Hepatocyte (in vitro differentiated cells): ENCODE measurements around the gene FOXE3. TPM values are rescaled to one million over a fixed set of nuclear protein-coding genes. Genes with fewer than 3 reads are reported as not detected.

Source experiments
- DNase-seq: peaks from one replicate; pipeline ENCODE4 v3.0.0-alpha.2; 2016; ENCODE audit warnings: low spot score
- H2AFZ ChIP-seq: fragments of 200-600 bp; sonication (generic); 2 replicates; pipeline ENCODE4 v1.6.0; 2016; ENCODE audit warnings: antibody characterized with exemption, mild to moderate bottlenecking
- H3K27ac ChIP-seq: fragments of 200-600 bp; sonication (generic); 2 replicates; pipeline ENCODE4 v1.5.1; 2016; ENCODE audit warnings: mild to moderate bottlenecking
- H3K27me3 ChIP-seq: fragments of 200-600 bp; sonication (generic); 2 replicates; pipeline ENCODE4 v1.6.1; 2016
- H3K36me3 ChIP-seq: fragments of 200-600 bp; sonication (generic); replicated peaks from 2 replicates; pipeline ENCODE4 v1.5.1; 2016; ENCODE audit warnings: low read depth; ENCODE audit not compliant: insufficient read depth
- H3K4me1 ChIP-seq: fragments of 200-600 bp; sonication (generic); 2 replicates; pipeline ENCODE4 v1.5.1; 2016; ENCODE audit warnings: mild to moderate bottlenecking, moderate library complexity; ENCODE audit not compliant: insufficient read depth
- H3K4me2 ChIP-seq: fragments of 200-600 bp; sonication (generic); 2 replicates; pipeline ENCODE4 v1.6.0; 2016
- H3K4me3 ChIP-seq: fragments of 200-600 bp; sonication (generic); 2 replicates; pipeline ENCODE4 v1.5.1; 2016; ENCODE audit warnings: mild to moderate bottlenecking
- H3K79me2 ChIP-seq: fragments of 200-600 bp; sonication (generic); 2 replicates; pipeline ENCODE4 v1.6.0; 2017; ENCODE audit warnings: mild to moderate bottlenecking
- H3K9me2 ChIP-seq: fragments of 200-600 bp; sonication (generic); replicated peaks from 2 replicates; pipeline ENCODE4 v1.6.0; 2017; ENCODE audit warnings: mild to moderate bottlenecking; ENCODE audit not compliant: insufficient read depth
- H3K9me3 ChIP-seq: fragments of 200-600 bp; sonication (generic); 2 replicates; pipeline ENCODE4 v1.5.1; 2016; ENCODE audit warnings: low read depth, mild to moderate bottlenecking
- H4K20me1 ChIP-seq: fragments of 200-600 bp; sonication (generic); 2 replicates; pipeline ENCODE4 v1.6.0; 2016; ENCODE audit warnings: mild to moderate bottlenecking; ENCODE audit not compliant: insufficient read depth, poor library complexity, severe bottlenecking
- EZH2 ChIP-seq: fragments of 200-600 bp; sonication (generic); IDR thresholded peaks from 2 replicates; pipeline ENCODE4 v1.6.1; 2016; ENCODE audit warnings: antibody characterized with exemption, mild to moderate bottlenecking, borderline replicate concordance
- EZH2phosphoT487 ChIP-seq: fragments of 200-600 bp; sonication (generic); IDR thresholded peaks from one replicate; pipeline ENCODE4 v1.6.1; 2018; ENCODE audit warnings: antibody characterized with exemption, mild to moderate bottlenecking, low read depth, moderate library complexity; ENCODE audit not compliant: unreplicated experiment, severe bottlenecking
- WGBS: methylation state at CpG from one replicate; pipeline ENCODE4 v1.1.6; 2016; ENCODE audit warnings: low lambda C conversion rate; ENCODE audit errors: missing lambda C conversion rate; 5-methylcytosine and 5-hydroxymethylcytosine counted together
- polyA plus RNA-seq: library from polyadenylated mRNA; unstranded; fragments of >200 nt; fragmentation: Nextera tagmentation; extraction: Ambion mirVana; gene quantifications from 2 replicates; pipeline ENCODE4 v1.2.1, GENCODE V29; 2016
- total RNA-seq: library from RNA; depleted of rRNA; stranded (reverse); fragments of >200 nt; gene quantifications from 2 replicates; pipeline ENCODE4 v1.2.3, GENCODE V29; 2014
- TF ChIP-seq, protein P1 (sequence below): fragments of 200-600 bp; sonication (generic); IDR thresholded peaks from 2 replicates; pipeline ENCODE4 v1.5.1; 2016; ENCODE audit warnings: antibody characterized with exemption, mild to moderate bottlenecking; ENCODE audit not compliant: poor library complexity

The FOXE3 gene
- total and polyA plus RNA-seq, 2 experiments from 2014 or later, result not detected

DNA sequence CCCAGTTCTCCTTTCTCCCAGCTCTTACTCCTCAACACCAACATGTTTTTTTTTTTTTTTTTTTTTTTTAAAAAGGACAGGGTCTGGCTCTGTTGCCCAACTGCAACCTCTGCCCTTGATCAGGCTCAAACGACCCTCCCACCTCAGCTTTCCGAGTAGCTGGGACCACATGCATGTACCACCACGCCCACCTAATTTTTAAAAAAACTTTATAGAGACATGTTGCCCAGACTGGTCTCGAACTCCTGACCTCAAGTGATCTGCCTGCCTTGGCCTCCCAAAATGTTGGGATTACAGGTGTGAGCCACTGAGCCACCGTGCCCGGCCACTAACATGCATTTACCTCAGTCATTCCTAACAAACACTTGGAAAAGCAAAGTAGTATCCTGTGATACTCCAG is 31.1 kb upstream of the FOXE3 start:
- H3K79me2 ChIP-seq, result no peaks in the 10 kb centered on the region
- no peaks in the 10 kb centered on the region for H3K9me2 ChIP-seq
- H3K4me3 ChIP-seq, result no peak overlapping the region
- no peaks in the 10 kb centered on the region for H3K36me3 ChIP-seq
- no peaks in the 10 kb centered on the region for H3K27me3 ChIP-seq
- peaks cover 13% of the 10 kb centered on the region for H3K4me1 ChIP-seq
- TF ChIP-seq, protein P1, sequence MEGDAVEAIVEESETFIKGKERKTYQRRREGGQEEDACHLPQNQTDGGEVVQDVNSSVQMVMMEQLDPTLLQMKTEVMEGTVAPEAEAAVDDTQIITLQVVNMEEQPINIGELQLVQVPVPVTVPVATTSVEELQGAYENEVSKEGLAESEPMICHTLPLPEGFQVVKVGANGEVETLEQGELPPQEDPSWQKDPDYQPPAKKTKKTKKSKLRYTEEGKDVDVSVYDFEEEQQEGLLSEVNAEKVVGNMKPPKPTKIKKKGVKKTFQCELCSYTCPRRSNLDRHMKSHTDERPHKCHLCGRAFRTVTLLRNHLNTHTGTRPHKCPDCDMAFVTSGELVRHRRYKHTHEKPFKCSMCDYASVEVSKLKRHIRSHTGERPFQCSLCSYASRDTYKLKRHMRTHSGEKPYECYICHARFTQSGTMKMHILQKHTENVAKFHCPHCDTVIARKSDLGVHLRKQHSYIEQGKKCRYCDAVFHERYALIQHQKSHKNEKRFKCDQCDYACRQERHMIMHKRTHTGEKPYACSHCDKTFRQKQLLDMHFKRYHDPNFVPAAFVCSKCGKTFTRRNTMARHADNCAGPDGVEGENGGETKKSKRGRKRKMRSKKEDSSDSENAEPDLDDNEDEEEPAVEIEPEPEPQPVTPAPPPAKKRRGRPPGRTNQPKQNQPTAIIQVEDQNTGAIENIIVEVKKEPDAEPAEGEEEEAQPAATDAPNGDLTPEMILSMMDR, result no peak
- TF ChIP-seq EZH2phosphoT487 (no peak), EZH2 (no peak)
- H2AFZ ChIP-seq, result no peak overlapping the region
- H3K9me3 ChIP-seq, result no peaks in the 10 kb centered on the region
- H3K4me2 ChIP-seq, result no peak overlapping the region
- WGBS, result 87% methylated on average over 6 of the region's 6 CpGs
- H3K27ac ChIP-seq, result no peak overlapping the region
- no peak for DNase-seq
- H4K20me1 ChIP-seq, result no peaks in the 10 kb centered on the region

DNA sequence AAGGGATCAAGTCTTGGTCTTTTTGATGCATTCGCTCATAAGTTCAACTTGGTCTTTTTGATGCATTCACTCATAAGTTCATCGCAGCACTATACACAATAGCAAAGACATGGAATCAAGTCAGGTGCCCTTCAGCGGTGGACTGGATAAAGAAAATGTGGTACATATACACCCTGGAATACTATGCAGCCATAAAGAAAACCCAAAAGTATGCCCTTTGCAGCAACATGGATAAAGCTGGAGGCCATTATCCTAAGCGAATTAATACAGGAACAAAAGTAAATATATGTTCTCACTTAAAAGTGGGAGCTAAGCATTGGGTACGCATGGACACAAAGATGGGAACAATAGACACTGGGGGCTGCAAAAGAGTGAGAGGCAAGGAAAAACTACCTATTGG is 29.8 kb upstream of the FOXE3 start:
- Histone ChIP-seq H3K9me3 (no peaks in the 10 kb centered on the region), H4K20me1 (no peaks in the 10 kb centered on the region), H3K4me2 (no peak overlapping the region), H3K79me2 (no peaks in the 10 kb centered on the region), H3K4me1 (peaks cover 15% of the 10 kb centered on the region), H2AFZ (no peak overlapping the region), H3K4me3 (no peak overlapping the region), H3K27me3 (no peaks in the 10 kb centered on the region), H3K27ac (no peak overlapping the region), H3K9me2 (no peaks in the 10 kb centered on the region), H3K36me3 (no peaks in the 10 kb centered on the region)
- 97% methylated on average over 5 of the region's 5 CpGs for WGBS
- TF ChIP-seq, protein P1, result no peak
- no peak for TF ChIP-seq EZH2
- no peak for TF ChIP-seq EZH2phosphoT487
- DNase-seq, result no peak

DNA sequence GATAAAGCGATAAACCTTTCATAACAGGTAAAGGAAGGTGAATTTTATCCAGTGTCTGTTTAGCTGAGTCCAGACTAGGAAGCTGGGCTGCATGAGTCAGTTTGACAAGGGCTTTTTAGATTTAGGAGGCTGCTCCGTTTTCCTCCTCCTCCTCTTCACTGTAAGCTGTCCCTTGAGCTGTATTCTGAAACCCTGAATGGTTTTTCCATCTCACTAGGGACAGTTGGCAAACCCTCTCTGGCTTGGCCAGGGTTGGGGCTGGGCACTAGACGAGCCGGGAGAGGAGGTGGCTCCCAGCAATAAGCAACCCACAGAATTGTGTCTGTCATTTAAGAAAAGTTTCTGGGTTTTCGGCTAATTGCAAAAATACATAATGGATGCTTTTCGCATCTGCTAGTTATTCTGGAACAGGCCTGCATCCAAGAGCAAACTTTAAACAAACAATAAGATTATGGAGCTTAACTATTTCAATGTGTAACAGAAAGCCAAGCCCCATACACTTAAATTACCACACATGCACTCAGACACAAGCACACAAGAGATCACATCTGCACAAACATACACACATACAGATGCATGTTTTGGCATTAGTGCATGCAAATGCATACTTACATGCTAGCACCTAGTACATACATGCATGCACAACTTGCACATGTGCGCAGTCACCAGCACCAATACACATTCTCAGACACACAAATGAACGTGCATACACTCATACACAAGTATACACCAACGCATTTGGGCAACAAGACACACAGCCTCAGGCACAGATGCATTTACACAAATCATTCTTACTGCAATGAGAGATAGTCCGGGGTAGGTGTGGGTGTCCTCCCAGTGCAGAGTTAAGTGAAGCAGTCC is 27.8 kb upstream of the FOXE3 start:
- H3K27ac ChIP-seq, result peak overlapping the region; percentile 52
- H3K4me1 ChIP-seq, result peaks cover 15% of the 10 kb centered on the region
- DNase-seq, result no peak
- no peaks in the 10 kb centered on the region for H3K79me2 ChIP-seq
- H2AFZ ChIP-seq, result no peak overlapping the region
- no peaks in the 10 kb centered on the region for H3K27me3 ChIP-seq
- H3K9me2 ChIP-seq, result no peaks in the 10 kb centered on the region
- WGBS, result 46% methylated on average over 10 of the region's 10 CpGs
- no peaks in the 10 kb centered on the region for H4K20me1 ChIP-seq
- TF ChIP-seq, protein P1, result no peak
- TF ChIP-seq EZH2phosphoT487 (no peak), EZH2 (no peak)
- no peak overlapping the region for H3K4me3 ChIP-seq
- no peaks in the 10 kb centered on the region for H3K9me3 ChIP-seq
- no peaks in the 10 kb centered on the region for H3K36me3 ChIP-seq
- H3K4me2 ChIP-seq, result peak overlapping the region; percentile 29
